ENCODE measurements around the gene EPAS1.

GRCh38 chr2:46309052-46309953 lies 12.1 kb downstream of the EPAS1 start:
- TF ChIP-seq EZH2 (IDR thresholded peaks at IDR 0.05; ENCODE audit: insufficient read depth, poor library complexity, severe bottlenecking) (no peak), EZH2phosphoT487 (IDR thresholded peaks at IDR 0.05; ENCODE audit: insufficient read depth, low read depth) (no peak)
